Trophoblast cell (in vitro differentiated cells and primary cell): ENCODE data around the gene ACYP2.

Source experiments
- DNase-seq, 2 donors: peaks; one replicate each; pipeline ENCODE4 v3.0.0-alpha.2; 2016
- H2AFZ ChIP-seq: 2 replicates; pipeline ENCODE4 v1.6.1; 2013; ENCODE audit warnings: low read length, moderate library complexity, mild to moderate bottlenecking; ENCODE audit not compliant: insufficient read depth, poor library complexity
- H2AK5ac ChIP-seq: 2 replicates; pipeline ENCODE4 v1.6.1; 2013; ENCODE audit warnings: mild to moderate bottlenecking, low read length
- H2BK120ac ChIP-seq: 2 replicates; pipeline ENCODE4 v1.6.1; 2013; ENCODE audit warnings: low read length, mild to moderate bottlenecking, moderate library complexity; ENCODE audit not compliant: insufficient read depth, poor library complexity
- H2BK12ac ChIP-seq: 2 replicates; pipeline ENCODE4 v1.6.1; 2013; ENCODE audit warnings: mild to moderate bottlenecking, low read length, moderate library complexity
- H2BK5ac ChIP-seq: 2 replicates; pipeline ENCODE4 v1.6.1; 2013; ENCODE audit warnings: low read length, low read depth, moderate library complexity, mild to moderate bottlenecking; ENCODE audit not compliant: poor library complexity
- H3K14ac ChIP-seq: 2 replicates; pipeline ENCODE4 v1.6.1; 2013; ENCODE audit warnings: mild to moderate bottlenecking, low read length
- H3K18ac ChIP-seq: 2 replicates; pipeline ENCODE4 v1.6.1; 2013; ENCODE audit warnings: mild to moderate bottlenecking, low read length
- H3K23ac ChIP-seq: 2 replicates; pipeline ENCODE4 v1.6.1; 2013; ENCODE audit warnings: low read length
- H3K27ac ChIP-seq: 2 replicates; pipeline ENCODE4 v1.5.1; 2013; ENCODE audit warnings: low read depth, mild to moderate bottlenecking, inconsistent platforms, low read length, moderate library complexity
- H3K27me3 ChIP-seq: 2 replicates; pipeline ENCODE4 v1.6.1; 2013; ENCODE audit warnings: inconsistent platforms, mild to moderate bottlenecking, low read length, moderate library complexity; ENCODE audit not compliant: insufficient read depth
- H3K36me3 ChIP-seq, 2 experiments: 1 replicate in 1 of 2; 2 replicates in 1 of 2; pipeline ENCODE4 v1.6.1; 2013; ENCODE audit warnings: low read length in 2 of 2, mild to moderate bottlenecking in 2 of 2, moderate library complexity in 1 of 2; ENCODE audit not compliant: insufficient read depth in 2 of 2, control insufficient read depth in 1 of 2
- H3K4ac ChIP-seq: 2 replicates; pipeline ENCODE4 v1.6.1; 2013; ENCODE audit warnings: low read depth, mild to moderate bottlenecking, low read length, moderate library complexity
- H3K4me1 ChIP-seq, 2 experiments: 1 replicate in 1 of 2; 2 replicates in 1 of 2; pipeline ENCODE4 v1.6.1; 2013; ENCODE audit warnings: low read length in 2 of 2, mild to moderate bottlenecking in 2 of 2, moderate library complexity in 1 of 2; ENCODE audit not compliant: insufficient read depth in 2 of 2, control insufficient read depth in 1 of 2
- H3K4me2 ChIP-seq: 2 replicates; pipeline ENCODE4 v1.6.1; 2013; ENCODE audit warnings: inconsistent platforms, mild to moderate bottlenecking, low read length, moderate library complexity
- H3K4me3 ChIP-seq: 2 replicates; pipeline ENCODE4 v1.5.1; 2013; ENCODE audit warnings: mild to moderate bottlenecking, low read depth, low read length, inconsistent platforms
- H3K79me1 ChIP-seq: one replicate; pipeline ENCODE4 v1.6.1; 2013; ENCODE audit warnings: low read length
- H3K79me2 ChIP-seq: 2 replicates; pipeline ENCODE4 v1.6.1; 2013; ENCODE audit warnings: low read length, mild to moderate bottlenecking; ENCODE audit not compliant: control insufficient read depth, insufficient read depth, poor library complexity
- H3K9ac ChIP-seq: 2 replicates; pipeline ENCODE4 v1.6.1; 2013; ENCODE audit warnings: mild to moderate bottlenecking, low read length
- H3K9me3 ChIP-seq: 2 replicates; pipeline ENCODE4 v1.6.1; 2013; ENCODE audit warnings: low read depth, mild to moderate bottlenecking, control low read depth, inconsistent platforms, low read length; ENCODE audit not compliant: insufficient read depth
- H4K12ac ChIP-seq: 2 replicates; pipeline ENCODE4 v1.6.1; 2013; ENCODE audit warnings: low read depth, mild to moderate bottlenecking, low read length, moderate library complexity
- H4K8ac ChIP-seq: 2 replicates; pipeline ENCODE4 v1.6.1; 2013; ENCODE audit warnings: low read depth, mild to moderate bottlenecking, low read length, moderate library complexity
- H4K91ac ChIP-seq: one replicate; pipeline ENCODE4 v1.6.1; 2013; ENCODE audit warnings: low read depth, mild to moderate bottlenecking, low read length, moderate library complexity
- WGBS: extraction: QIAGEN DNeasy Blood & Tissue Kit; methylation state at CpG from one replicate; pipeline ENCODE4 v1.1.7; 2013; ENCODE audit warnings: missing lambda C conversion rate; ENCODE audit not compliant: insufficient read length, insufficient coverage; ENCODE audit errors: extremely low coverage; 5-methylcytosine and 5-hydroxymethylcytosine counted together

Gene ACYP2

GRCh38 chr2:54100772-54101171 is 14.6 kb upstream of the ACYP2 start:
- no peaks in the 10 kb centered on the region for H3K27me3 ChIP-seq
- H2BK12ac ChIP-seq, result no peak overlapping the region
- no peaks in the 10 kb centered on the region for H3K9me3 ChIP-seq
- H3K4ac ChIP-seq, result no peak overlapping the region
- H3K36me3 ChIP-seq, result no peaks in the 10 kb centered on the region
- no peak overlapping the region for H2BK120ac ChIP-seq
- H2AK5ac ChIP-seq, result no peak overlapping the region
- H3K23ac ChIP-seq, result no peak overlapping the region
- H3K79me1 ChIP-seq, result no peaks in the 10 kb centered on the region
- no peak overlapping the region for H4K8ac ChIP-seq
- no peak overlapping the region for H3K9ac ChIP-seq
- H2AFZ ChIP-seq, result no peak overlapping the region
- H3K79me2 ChIP-seq, result no peaks in the 10 kb centered on the region
- no peak overlapping the region for H4K91ac ChIP-seq
- no peak overlapping the region for H3K18ac ChIP-seq
- DNase-seq, result no peak
- no peak overlapping the region for H4K12ac ChIP-seq
- no CpG with 5 or more reads among the region's 2 CpGs for WGBS
- no peak overlapping the region for H3K4me2 ChIP-seq
- H3K27ac ChIP-seq, result no peak overlapping the region
- H2BK5ac ChIP-seq, result no peak overlapping the region
- peaks cover 0 to 2% of the 10 kb centered on the region in 2 experiments for H3K4me1 ChIP-seq
- no peak overlapping the region for H3K4me3 ChIP-seq
- no peak overlapping the region for H3K14ac ChIP-seq

GRCh38 chr2:54103454-54104314 is 11.7 kb upstream of the ACYP2 start:
- no peak overlapping the region for H2AFZ ChIP-seq
- H3K23ac ChIP-seq, result no peak overlapping the region
- H3K4ac ChIP-seq, result no peak overlapping the region
- H4K91ac ChIP-seq, result no peak overlapping the region
- no peak overlapping the region for H2BK120ac ChIP-seq
- no peak overlapping the region for H4K8ac ChIP-seq
- H2BK5ac ChIP-seq, result no peak overlapping the region
- no peak overlapping the region for H2AK5ac ChIP-seq
- peak; percentile 36 for DNase-seq
- H3K4me3 ChIP-seq, result no peak overlapping the region
- H3K14ac ChIP-seq, result no peak overlapping the region
- H3K9me3 ChIP-seq, result no peaks in the 10 kb centered on the region
- no peak overlapping the region for H4K12ac ChIP-seq
- H3K18ac ChIP-seq, result no peak overlapping the region
- no CpG with 5 or more reads among the region's 3 CpGs for WGBS
- H3K4me2 ChIP-seq, result no peak overlapping the region
- no peaks in the 10 kb centered on the region for H3K79me1 ChIP-seq
- no peak overlapping the region for H3K9ac ChIP-seq
- no peaks in the 10 kb centered on the region for H3K79me2 ChIP-seq
- no peaks in the 10 kb centered on the region for H3K27me3 ChIP-seq
- H2BK12ac ChIP-seq, result no peak overlapping the region
- H3K4me1 ChIP-seq, result peaks cover 0 to 2% of the 10 kb centered on the region in 2 experiments
- H3K27ac ChIP-seq, result no peak overlapping the region
- H3K36me3 ChIP-seq, result no peaks in the 10 kb centered on the region

GRCh38 chr2:54106631-54107454 is 8.6 kb upstream of the ACYP2 start:
- no peak overlapping the region for H2BK120ac ChIP-seq
- no peak overlapping the region for H3K14ac ChIP-seq
- H2AK5ac ChIP-seq, result no peak overlapping the region
- H3K27me3 ChIP-seq, result no peaks in the 10 kb centered on the region
- no peak overlapping the region for H3K27ac ChIP-seq
- peaks cover 0 to 2% of the 10 kb centered on the region in 2 experiments for H3K4me1 ChIP-seq
- H4K8ac ChIP-seq, result no peak overlapping the region
- WGBS, result no CpG with 5 or more reads among the region's 12 CpGs
- H3K4me2 ChIP-seq, result no peak overlapping the region
- no peak overlapping the region for H2AFZ ChIP-seq
- DNase-seq, result peak in 1 of 2 donors; percentile 55
- H3K9ac ChIP-seq, result no peak overlapping the region
- H3K4ac ChIP-seq, result no peak overlapping the region
- H3K79me2 ChIP-seq, result no peaks in the 10 kb centered on the region
- H2BK5ac ChIP-seq, result no peak overlapping the region
- no peaks in the 10 kb centered on the region for H3K79me1 ChIP-seq
- no peak overlapping the region for H4K12ac ChIP-seq
- no peaks in the 10 kb centered on the region for H3K9me3 ChIP-seq
- no peak overlapping the region for H3K23ac ChIP-seq
- H3K18ac ChIP-seq, result no peak overlapping the region
- no peaks in the 10 kb centered on the region for H3K36me3 ChIP-seq
- no peak overlapping the region for H4K91ac ChIP-seq
- no peak overlapping the region for H2BK12ac ChIP-seq
- no peak overlapping the region for H3K4me3 ChIP-seq

- Histone ChIP-seq H2BK12ac (no peak overlapping the region), H4K8ac (no peak overlapping the region), H2BK5ac (no peak overlapping the region), H3K4ac (no peak overlapping the region), H3K9me3 (no peaks in the 10 kb centered on the region), H3K9ac (no peak overlapping the region), H3K4me1 (peaks cover 0 to 2% of the 10 kb centered on the region in 2 experiments), H3K79me2 (no peaks in the 10 kb centered on the region), H2AFZ (no peak overlapping the region), H3K36me3 (no peaks in the 10 kb centered on the region), H4K91ac (no peak overlapping the region), H3K14ac (no peak overlapping the region), H3K23ac (no peak overlapping the region), H3K27ac (no peak overlapping the region), H3K27me3 (no peaks in the 10 kb centered on the region), H4K12ac (no peak overlapping the region), H2BK120ac (no peak overlapping the region), H3K4me3 (no peak overlapping the region), H3K79me1 (no peaks in the 10 kb centered on the region), H3K18ac (no peak overlapping the region), H2AK5ac (no peak overlapping the region), H3K4me2 (no peak overlapping the region)
- WGBS, result no CpG with 5 or more reads among the region's 2 CpGs
- no peak for DNase-seq
Measured at GRCh38 chr2:54107455-54107764, 8.0 kb upstream of the ACYP2 start.
